GM21786 (cell line): Measurements from ENCODE around the gene NACC2.
"Not testable (repeated sequence)": the region's sequence is repeated elsewhere in the genome, so short reads cannot be mapped to it uniquely, and the experiment has no call there.

Experiments
- ATAC-seq: cut with Tn5 transposase; IDR thresholded peaks from one replicate; pipeline ENCODE4 v1.9.1; 2021; ENCODE audit not compliant: unreplicated experiment

The NACC2 gene

GRCh38 chr9:135968601-135969000 is 126.5 kb downstream of the NACC2 start:
- no peak for ATAC-seq

GRCh38 chr9:135968083-135968476 is 127.0 kb downstream of the NACC2 start:
- ATAC-seq = no peak

GRCh38 chr9:135966916-135967260 is 128.2 kb downstream of the NACC2 start:
- not testable (repeated sequence) for ATAC-seq

GRCh38 chr9:135965124-135965756 is 129.8 kb downstream of the NACC2 start:
- no peak for ATAC-seq

GRCh38 chr9:135963938-135964337 is 131.2 kb downstream of the NACC2 start:
- no peak for ATAC-seq

- no peak for ATAC-seq
These were observed 131.8 kb downstream of the NACC2 start for GRCh38 chr9:135963338-135963737.

GRCh38 chr9:135962696-135963307 is 132.3 kb downstream of the NACC2 start:
- no peak for ATAC-seq

- no peak for ATAC-seq
These were observed 133.0 kb downstream of the NACC2 start for GRCh38 chr9:135961811-135962695.

GRCh38 chr9:135961277-135961715 is 133.8 kb downstream of the NACC2 start, which contains the start of gene UBAC1:
Gene UBAC1, minus strand, starts transcription at chr9:135961373. Its CDS starts 211 bp downstream, at chr9:135961162.
- ATAC-seq = peak; percentile 91

GRCh38 chr9:135960411-135961276 is 134.4 kb downstream of the NACC2 start:
- ATAC-seq = no peak

GRCh38 chr9:135959814-135960213 is 135.3 kb downstream of the NACC2 start:
- no peak for ATAC-seq

- ATAC-seq = no peak
These were observed 136.6 kb downstream of the NACC2 start for GRCh38 chr9:135958485-135958884.

GRCh38 chr9:135957431-135957830 is 137.7 kb downstream of the NACC2 start:
- no peak for ATAC-seq

GRCh38 chr9:135956802-135957174 is 138.3 kb downstream of the NACC2 start:
- ATAC-seq = no peak
